ENCODE data around the gene FXN.

FXN gene

GRCh38 chr9:69145144-69145715 lies 109.7 kb downstream of the FXN start:
- DNase-seq = no peak

- DNase-seq = no peak
Measured at GRCh38 chr9:69147041-69147834, 111.7 kb downstream of the FXN start.

- no peak for DNase-seq
Measured at GRCh38 chr9:69149321-69149807, 113.8 kb downstream of the FXN start.

Measured in right hindlimb (tissue), 1 donor.